Activated T-helper 9 cell treated with anti-CD3 and anti-CD28 coated beads, Interleukin-2, amount 50 U/mL, for 16 hours (primary cell): Measurements from ENCODE around the gene ACSF3.

Experiments
- DNase-seq: peaks from one replicate; pipeline ENCODE4 v3.0.0-alpha.2; 2020; ENCODE audit warnings: low read depth

ACSF3 gene

GRCh38 chr16:89145406-89146161 lies 51.9 kb downstream of the ACSF3 start:
- no peak for DNase-seq

- DNase-seq: no peak
Observed at GRCh38 chr16:89146211-89147005, 52.8 kb downstream of the ACSF3 start.

- DNase-seq: no peak
Observed at GRCh38 chr16:89147085-89147817, 53.6 kb downstream of the ACSF3 start.

GRCh38 chr16:89149386-89149785 lies 55.7 kb downstream of the ACSF3 start:
- DNase-seq: no peak

- DNase-seq: no peak
Observed at GRCh38 chr16:89150090-89150835, 56.6 kb downstream of the ACSF3 start.

GRCh38 chr16:89150981-89151380 lies 57.3 kb downstream of the ACSF3 start:
- DNase-seq: no peak

GRCh38 chr16:89152831-89153700 lies 59.4 kb downstream of the ACSF3 start:
- no peak for DNase-seq

- DNase-seq: no peak
Observed at GRCh38 chr16:89153848-89154271, 60.2 kb downstream of the ACSF3 start.

GRCh38 chr16:89154390-89155183 lies 60.9 kb downstream of the ACSF3 start:
- no peak for DNase-seq

GRCh38 chr16:89155184-89155679 lies 61.6 kb downstream of the ACSF3 start:
- DNase-seq: no peak

- DNase-seq: no peak
Observed at GRCh38 chr16:89155851-89156739, 62.4 kb downstream of the ACSF3 start.

GRCh38 chr16:89156740-89157645 lies 63.3 kb downstream of the ACSF3 start:
- no peak for DNase-seq

- DNase-seq: no peak
Observed at GRCh38 chr16:89157778-89158177, 64.1 kb downstream of the ACSF3 start.

- DNase-seq: no peak
Observed at GRCh38 chr16:89159066-89159849, 65.6 kb downstream of the ACSF3 start.

GRCh38 chr16:89159850-89160354 lies 66.2 kb downstream of the ACSF3 start:
- DNase-seq: no peak

- no peak for DNase-seq
Observed at GRCh38 chr16:89160977-89161701, 67.5 kb downstream of the ACSF3 start.
